ES-I3 (cell line): ENCODE data around the gene DIDO1.
A peak's percentile ranks its signal among the peaks of the same experiment; 100 is the strongest.
"Not testable (repeated sequence)": the region's sequence is repeated elsewhere in the genome, so short reads cannot be mapped to it uniquely, and the experiment has no call there.

ENCODE experiments used
- H3K36me3 ChIP-seq: 2 replicates; pipeline ENCODE4 v1.6.1; 2013; ENCODE audit warnings: mild to moderate bottlenecking, low read length, control low read depth, moderate library complexity; ENCODE audit not compliant: insufficient read depth
- H3K4me1 ChIP-seq: 2 replicates; pipeline ENCODE4 v1.6.1; 2013; ENCODE audit warnings: mild to moderate bottlenecking, control low read depth, low read length; ENCODE audit not compliant: insufficient read depth
- H3K9ac ChIP-seq: 2 replicates; pipeline ENCODE4 v1.6.1; 2013; ENCODE audit warnings: low read depth, mild to moderate bottlenecking, low read length, moderate library complexity
- H3K9me3 ChIP-seq: 2 replicates; pipeline ENCODE4 v1.6.1; 2013; ENCODE audit warnings: mild to moderate bottlenecking, low read length, moderate library complexity; ENCODE audit not compliant: control insufficient read depth, insufficient read depth

The DIDO1 gene

GRCh38 chr20:62966212-62967148 lies 40.2 kb upstream of the DIDO1 start:
- no peaks in the 10 kb centered on the region for H3K4me1 ChIP-seq
- H3K36me3 ChIP-seq, result no peaks in the 10 kb centered on the region
- no peaks in the 10 kb centered on the region for H3K9me3 ChIP-seq
- H3K9ac ChIP-seq, result no peak overlapping the region

GRCh38 chr20:62965363-62965771 lies 39.1 kb upstream of the DIDO1 start:
- no peaks in the 10 kb centered on the region for H3K9me3 ChIP-seq
- no peaks in the 10 kb centered on the region for H3K4me1 ChIP-seq
- H3K9ac ChIP-seq, result no peak overlapping the region
- H3K36me3 ChIP-seq, result no peaks in the 10 kb centered on the region

- no peak overlapping the region for H3K9ac ChIP-seq
- no peaks in the 10 kb centered on the region for H3K4me1 ChIP-seq
- no peaks in the 10 kb centered on the region for H3K36me3 ChIP-seq
- H3K9me3 ChIP-seq, result no peaks in the 10 kb centered on the region
Measured at GRCh38 chr20:62964700-62965099, 38.4 kb upstream of the DIDO1 start.

- H3K4me1 ChIP-seq, result no peaks in the 10 kb centered on the region
Measured at GRCh38 chr20:62963614-62964397, 37.5 kb upstream of the DIDO1 start.

GRCh38 chr20:62962891-62963613 lies 36.7 kb upstream of the DIDO1 start:
- no peaks in the 10 kb centered on the region for H3K36me3 ChIP-seq
- no peak overlapping the region for H3K9ac ChIP-seq
- no peaks in the 10 kb centered on the region for H3K9me3 ChIP-seq
- no peaks in the 10 kb centered on the region for H3K4me1 ChIP-seq

More at GRCh38 chr20:62963614-62964397, 37.5 kb upstream of the DIDO1 start:
- Histone ChIP-seq H3K9me3 (no peaks in the 10 kb centered on the region), H3K36me3 (no peaks in the 10 kb centered on the region), H3K9ac (no peak overlapping the region)

- Histone ChIP-seq H3K4me1 (no peaks in the 10 kb centered on the region), H3K36me3 (no peaks in the 10 kb centered on the region)
Measured at GRCh38 chr20:62962221-62962879, 36.0 kb upstream of the DIDO1 start.

GRCh38 chr20:62961799-62962198 lies 35.5 kb upstream of the DIDO1 start:
- peak overlapping the region; percentile 73 for H3K9ac ChIP-seq

More at GRCh38 chr20:62962221-62962879, 36.0 kb upstream of the DIDO1 start:
- Histone ChIP-seq H3K9me3 (no peaks in the 10 kb centered on the region), H3K9ac (no peak overlapping the region)

GRCh38 chr20:62961310-62961783 lies 35.0 kb upstream of the DIDO1 start:
- H3K9ac ChIP-seq, result peak overlapping the region; percentile 73
- no peaks in the 10 kb centered on the region for H3K4me1 ChIP-seq
- no peaks in the 10 kb centered on the region for H3K36me3 ChIP-seq
- no peaks in the 10 kb centered on the region for H3K9me3 ChIP-seq

More at GRCh38 chr20:62961799-62962198, 35.5 kb upstream of the DIDO1 start:
- Histone ChIP-seq H3K36me3 (no peaks in the 10 kb centered on the region), H3K9me3 (no peaks in the 10 kb centered on the region), H3K4me1 (no peaks in the 10 kb centered on the region)

- not testable (repeated sequence) for H3K9me3 ChIP-seq, H3K36me3 ChIP-seq, H3K4me1 ChIP-seq
- H3K9ac ChIP-seq, result peak overlapping the region; percentile 20; the same call in 1 of the 2 replicates
Measured at GRCh38 chr20:62960446-62961309, 34.4 kb upstream of the DIDO1 start.

GRCh38 chr20:62959998-62960436 lies 33.7 kb upstream of the DIDO1 start:
- Histone ChIP-seq H3K4me1 (no peaks in the 10 kb centered on the region), H3K9ac (no peak overlapping the region), H3K36me3 (no peaks in the 10 kb centered on the region), H3K9me3 (no peaks in the 10 kb centered on the region)

- no peaks in the 10 kb centered on the region for H3K36me3 ChIP-seq
- no peak overlapping the region for H3K9ac ChIP-seq
- H3K9me3 ChIP-seq, result no peaks in the 10 kb centered on the region
- peaks cover 5% of the 10 kb centered on the region; the same call in 1 of the 2 replicates for H3K4me1 ChIP-seq
Measured at GRCh38 chr20:62959101-62959971, 33.0 kb upstream of the DIDO1 start.

GRCh38 chr20:62958388-62959100 lies 32.2 kb upstream of the DIDO1 start:
- Histone ChIP-seq H3K4me1 (peaks cover 6% of the 10 kb centered on the region; the same call in 1 of the 2 replicates), H3K9me3 (no peaks in the 10 kb centered on the region), H3K9ac (no peak overlapping the region), H3K36me3 (no peaks in the 10 kb centered on the region)
